ENCODE results near the gene PDIA5. TPM values are rescaled to one million over a fixed set of nuclear protein-coding genes. Genes with fewer than 3 reads are reported as not detected.

The PDIA5 gene
- total and polyA plus RNA-seq, 7 donors: 4.2 to 23.0 (median 13.9) TPM

DNA sequence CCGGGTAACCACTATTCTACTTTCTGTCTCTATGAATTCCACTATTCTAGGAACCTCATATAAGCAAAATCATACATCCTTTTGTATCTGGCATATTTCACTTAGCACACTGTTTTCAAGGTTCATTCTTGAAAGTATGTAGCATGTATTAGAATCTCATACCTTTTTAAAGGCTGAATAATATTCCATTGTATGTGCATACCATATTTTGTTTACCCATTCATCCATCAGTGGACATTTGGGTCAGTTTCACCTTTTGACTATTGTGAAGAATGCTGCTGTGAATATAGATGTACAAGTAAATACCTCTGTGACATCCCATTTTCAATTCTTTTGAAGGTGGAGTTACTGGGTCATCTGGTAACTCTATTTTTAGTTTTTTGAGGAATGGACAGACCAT lies 98.3 kb downstream of the PDIA5 start:
- Histone ChIP-seq H3K4me1 (peaks cover 0 to 11% (median 8%) of the 10 kb centered on the region in 4 donors), H3K27ac (no peak overlapping the region), H3K36me3 (peaks cover 0 to 47% (median 11%) of the 10 kb centered on the region in 4 donors), H3K4me3 (no peak overlapping the region), H3K27me3 (no peaks in the 10 kb centered on the region), H3K9me3 (no peaks in the 10 kb centered on the region)
- WGBS, 2 donors: 98 to 100% methylated on average over 1 of the region's 1 CpG
- TF ChIP-seq POLR2AphosphoS5 (IDR thresholded peaks at IDR 0.05) (no peak), EP300 (IDR thresholded peaks at IDR 0.05) (no peak), POLR2A (IDR thresholded peaks at IDR 0.05) (no peak)
- TF ChIP-seq, protein P1, sequence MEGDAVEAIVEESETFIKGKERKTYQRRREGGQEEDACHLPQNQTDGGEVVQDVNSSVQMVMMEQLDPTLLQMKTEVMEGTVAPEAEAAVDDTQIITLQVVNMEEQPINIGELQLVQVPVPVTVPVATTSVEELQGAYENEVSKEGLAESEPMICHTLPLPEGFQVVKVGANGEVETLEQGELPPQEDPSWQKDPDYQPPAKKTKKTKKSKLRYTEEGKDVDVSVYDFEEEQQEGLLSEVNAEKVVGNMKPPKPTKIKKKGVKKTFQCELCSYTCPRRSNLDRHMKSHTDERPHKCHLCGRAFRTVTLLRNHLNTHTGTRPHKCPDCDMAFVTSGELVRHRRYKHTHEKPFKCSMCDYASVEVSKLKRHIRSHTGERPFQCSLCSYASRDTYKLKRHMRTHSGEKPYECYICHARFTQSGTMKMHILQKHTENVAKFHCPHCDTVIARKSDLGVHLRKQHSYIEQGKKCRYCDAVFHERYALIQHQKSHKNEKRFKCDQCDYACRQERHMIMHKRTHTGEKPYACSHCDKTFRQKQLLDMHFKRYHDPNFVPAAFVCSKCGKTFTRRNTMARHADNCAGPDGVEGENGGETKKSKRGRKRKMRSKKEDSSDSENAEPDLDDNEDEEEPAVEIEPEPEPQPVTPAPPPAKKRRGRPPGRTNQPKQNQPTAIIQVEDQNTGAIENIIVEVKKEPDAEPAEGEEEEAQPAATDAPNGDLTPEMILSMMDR (IDR thresholded peaks at IDR 0.05): no peak
- DNase-seq: no peak
- intact Hi-C loops (cut with DNase I): no loop called here

DNA sequence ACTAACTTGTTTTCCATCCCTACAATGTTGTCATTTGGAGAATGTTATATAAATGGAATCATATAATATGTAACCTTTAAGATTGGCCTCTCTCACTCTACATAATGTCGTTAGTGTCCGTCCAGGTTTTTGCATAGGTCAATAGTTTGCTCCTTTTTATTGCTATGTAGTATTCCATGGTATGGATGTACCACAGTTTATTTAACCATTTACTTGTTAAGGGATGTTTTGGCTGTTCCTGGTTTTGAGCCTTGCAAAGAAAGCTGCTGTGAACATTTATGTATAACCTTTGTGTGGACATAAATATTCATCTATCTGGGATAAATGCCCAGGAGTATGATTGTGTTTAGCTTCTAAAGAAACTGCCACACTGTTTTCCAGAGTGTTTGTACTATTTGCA lies 100.9 kb downstream of the PDIA5 start:
- Histone ChIP-seq H3K4me3 (no peak overlapping the region), H3K9me3 (no peaks in the 10 kb centered on the region), H3K36me3 (peaks cover 0 to 24% (median 3%) of the 10 kb centered on the region in 4 donors), H3K4me1 (peaks cover 0 to 11% (median 8%) of the 10 kb centered on the region in 4 donors), H3K27ac (no peak overlapping the region), H3K27me3 (no peaks in the 10 kb centered on the region)
- 94 to 97% methylated on average over 2 of the region's 2 CpGs for WGBS, 2 donors
- intact Hi-C loops (cut with DNase I): no loop called here
- TF ChIP-seq POLR2AphosphoS5 (IDR thresholded peaks at IDR 0.05): no peak
- TF ChIP-seq, protein P1 (IDR thresholded peaks at IDR 0.05): no peak
- no peak for TF ChIP-seq EP300 (IDR thresholded peaks at IDR 0.05)
- no peak for TF ChIP-seq POLR2A (IDR thresholded peaks at IDR 0.05)
- no peak for DNase-seq

- Histone ChIP-seq H3K4me3 (no peak overlapping the region), H3K4me1 (peaks cover 0 to 11% (median 8%) of the 10 kb centered on the region in 4 donors), H3K27me3 (no peaks in the 10 kb centered on the region), H3K36me3 (peaks cover 0 to 20% (median 3%) of the 10 kb centered on the region in 4 donors), H3K9me3 (no peaks in the 10 kb centered on the region), H3K27ac (no peak overlapping the region)
- DNase-seq: no peak
- TF ChIP-seq POLR2A (IDR thresholded peaks at IDR 0.05): no peak
- intact Hi-C loops (cut with DNase I): no loop called here
Observed at GRCh38 chr3:123168122-123168521, 101.3 kb downstream of the PDIA5 start.

DNA sequence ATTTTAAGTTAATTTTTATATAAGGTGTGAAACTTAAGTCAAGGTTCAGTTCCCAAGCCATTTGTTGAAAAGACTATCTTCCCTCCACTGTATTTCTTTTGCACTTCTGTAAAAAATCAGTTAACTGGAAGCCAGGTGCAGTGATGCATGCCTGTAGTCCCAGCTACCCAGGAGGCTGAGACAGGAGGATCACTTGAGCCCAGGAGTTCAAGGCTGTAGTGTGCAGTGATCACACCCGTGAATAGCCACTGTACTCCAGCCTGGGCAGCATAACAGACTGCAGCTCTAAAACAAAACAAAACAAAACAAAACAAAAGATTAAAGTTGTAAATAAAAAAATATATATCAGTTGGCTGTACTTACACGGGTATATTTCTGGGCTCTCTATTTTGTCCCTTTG lies 101.8 kb downstream of the PDIA5 start:
- H3K9me3 ChIP-seq: no peaks in the 10 kb centered on the region
- 81 to 91% methylated on average over 2 of the region's 2 CpGs for whole genome bisulfite sequencing, 2 donors
- H3K4me3 ChIP-seq: no peak overlapping the region
- TF ChIP-seq, protein P1 (IDR thresholded peaks at IDR 0.05): no peak
- TF ChIP-seq EP300 (IDR thresholded peaks at IDR 0.05) (no peak), POLR2A (IDR thresholded peaks at IDR 0.05) (no peak), POLR2AphosphoS5 (IDR thresholded peaks at IDR 0.05) (no peak)
- H3K4me1 ChIP-seq: peaks cover 0 to 11% (median 8%) of the 10 kb centered on the region in 4 donors
- no peaks in the 10 kb centered on the region for H3K27me3 ChIP-seq
- no peak overlapping the region for H3K27ac ChIP-seq
- intact Hi-C loops (cut with DNase I): no loop called here
- peaks cover 0 to 16% (median 3%) of the 10 kb centered on the region in 4 donors for H3K36me3 ChIP-seq
- no peak for DNase-seq

- TF ChIP-seq POLR2AphosphoS5 (IDR thresholded peaks at IDR 0.05) (no peak), EP300 (IDR thresholded peaks at IDR 0.05) (no peak), POLR2A (IDR thresholded peaks at IDR 0.05) (no peak)
- TF ChIP-seq, protein P1 (IDR thresholded peaks at IDR 0.05): no peak
- H3K27ac ChIP-seq: peak overlapping the region in 3 of 4 donors; percentile 44 to 49 (median 47)
- no peaks in the 10 kb centered on the region for H3K9me3 ChIP-seq
- peaks cover 0 to 11% (median 8%) of the 10 kb centered on the region in 4 donors for H3K4me1 ChIP-seq
- H3K36me3 ChIP-seq: peaks cover 0 to 10% (median 2%) of the 10 kb centered on the region in 4 donors
- DNase-seq: no peak
- intact Hi-C loops (cut with DNase I): no loop called here
- WGBS, 2 donors: 63 to 80% methylated on average over 5 of the region's 5 CpGs
- H3K27me3 ChIP-seq: no peaks in the 10 kb centered on the region
- no peak overlapping the region for H3K4me3 ChIP-seq
Observed at GRCh38 chr3:123169492-123169929, 102.7 kb downstream of the PDIA5 start.

All from sigmoid colon (tissue), 7 donors.